Measurements from ENCODE around the gene CYP27A1.

The CYP27A1 gene

GRCh38 chr2:218809515-218809914 lies 27.6 kb downstream of the CYP27A1 start:
- FAIRE-seq (no peak), DNase-seq (ENCODE audit: insufficient read length, low spot score) (no peak)

- DNase-seq (ENCODE audit: insufficient read length, low spot score) (no peak), FAIRE-seq (no peak)
These were observed 28.3 kb downstream of the CYP27A1 start for GRCh38 chr2:218810256-218810655.

GRCh38 chr2:218811382-218811781 lies 29.4 kb downstream of the CYP27A1 start:
- no peak for FAIRE-seq
- no peak for DNase-seq (ENCODE audit: insufficient read length, low spot score)

GRCh38 chr2:218812096-218812815 lies 30.3 kb downstream of the CYP27A1 start:
- no peak for DNase-seq (ENCODE audit: insufficient read length, low spot score)
- no peak for FAIRE-seq

- no peak for FAIRE-seq
- no peak for DNase-seq (ENCODE audit: insufficient read length, low spot score)
These were observed 30.9 kb downstream of the CYP27A1 start for GRCh38 chr2:218812861-218813260.

- FAIRE-seq (no peak), DNase-seq (ENCODE audit: insufficient read length, low spot score) (no peak)
These were observed 32.0 kb downstream of the CYP27A1 start for GRCh38 chr2:218813771-218814460.

- no peak for FAIRE-seq
- no peak for DNase-seq (ENCODE audit: insufficient read length, low spot score)
These were observed 32.7 kb downstream of the CYP27A1 start for GRCh38 chr2:218814540-218815243.

- FAIRE-seq (no peak), DNase-seq (ENCODE audit: insufficient read length, low spot score) (no peak)
These were observed 33.3 kb downstream of the CYP27A1 start for GRCh38 chr2:218815244-218815637.

- DNase-seq (ENCODE audit: insufficient read length, low spot score) (no peak), FAIRE-seq (no peak)
These were observed 33.7 kb downstream of the CYP27A1 start for GRCh38 chr2:218815649-218816048.

GRCh38 chr2:218816561-218817011 lies 34.6 kb downstream of the CYP27A1 start:
- DNase-seq (ENCODE audit: insufficient read length, low spot score) (no peak), FAIRE-seq (no peak)

- no peak for FAIRE-seq
- DNase-seq (ENCODE audit: insufficient read length, low spot score): no peak
These were observed 37.1 kb downstream of the CYP27A1 start for GRCh38 chr2:218819093-218819492.

- no peak for FAIRE-seq
These were observed 38.9 kb downstream of the CYP27A1 start for GRCh38 chr2:218820746-218821369.

GRCh38 chr2:218821605-218822211 lies 39.8 kb downstream of the CYP27A1 start:
- DNase-seq (ENCODE audit: insufficient read length, low spot score): no peak
- FAIRE-seq: no peak

More at GRCh38 chr2:218820746-218821369, 38.9 kb downstream of the CYP27A1 start:
- no peak for DNase-seq (ENCODE audit: insufficient read length, low spot score)

- DNase-seq (ENCODE audit: insufficient read length, low spot score) (no peak), FAIRE-seq (no peak)
These were observed 40.7 kb downstream of the CYP27A1 start for GRCh38 chr2:218822622-218823021.

GRCh38 chr2:218823196-218823855 lies 41.4 kb downstream of the CYP27A1 start:
- FAIRE-seq (no peak), DNase-seq (ENCODE audit: insufficient read length, low spot score) (no peak)

- DNase-seq (ENCODE audit: insufficient read length, low spot score): no peak
- FAIRE-seq: no peak
These were observed 42.1 kb downstream of the CYP27A1 start for GRCh38 chr2:218824004-218824403.

- FAIRE-seq (no peak), DNase-seq (ENCODE audit: insufficient read length, low spot score) (no peak)
These were observed 44.8 kb downstream of the CYP27A1 start for GRCh38 chr2:218826791-218827190.

- DNase-seq (ENCODE audit: insufficient read length, low spot score) (no peak), FAIRE-seq (no peak)
These were observed 45.9 kb downstream of the CYP27A1 start for GRCh38 chr2:218827701-218828476.

- FAIRE-seq (no peak), DNase-seq (ENCODE audit: insufficient read length, low spot score) (no peak)
These were observed 46.5 kb downstream of the CYP27A1 start for GRCh38 chr2:218828477-218828778.

Data from HTR-8/SVneo (cell line).